NCI-H2196 treated with DMSO at 0.1 percent for 48 hours (cell line): ENCODE data around the gene EPB41L2.
A peak's percentile ranks its signal among the peaks of the same experiment; 100 is the strongest.
"Not testable (repeated sequence)": the region's sequence is repeated elsewhere in the genome, so short reads cannot be mapped to it uniquely, and the experiment has no call there.

ENCODE experiments used
- DNase-seq: peaks from one replicate; lab custom pipeline; 2025; ENCODE audit not compliant: unreplicated experiment; lab: John Stamatoyannopoulos, UW

Gene EPB41L2

GRCh38 chr6:130918171-130918570, 144.9 kb downstream of the EPB41L2 start:
- no peak for DNase-seq

- not testable (repeated sequence) for DNase-seq
Observed at GRCh38 chr6:130915606-130916005, 147.4 kb downstream of the EPB41L2 start.

DNA sequence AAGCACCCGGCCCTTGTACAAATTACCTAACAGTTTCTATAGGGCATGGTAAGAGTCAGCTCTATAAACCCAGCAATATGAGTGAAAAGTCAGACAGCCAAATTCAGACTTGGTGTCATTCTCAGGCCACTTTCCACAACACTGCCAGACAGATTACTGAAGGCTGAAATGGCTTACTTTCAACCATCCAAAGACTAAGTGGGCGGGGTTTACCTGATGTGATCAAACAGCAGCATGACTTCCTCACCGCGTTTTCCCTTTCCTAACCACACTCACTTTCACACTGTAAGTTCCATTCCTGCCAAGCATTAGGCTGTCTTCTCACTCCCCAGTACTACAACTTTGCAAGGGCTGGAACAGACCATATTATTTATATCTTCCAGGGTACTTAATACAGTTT, 149.9 kb downstream of the EPB41L2 start:
- DNase-seq: no peak

DNA sequence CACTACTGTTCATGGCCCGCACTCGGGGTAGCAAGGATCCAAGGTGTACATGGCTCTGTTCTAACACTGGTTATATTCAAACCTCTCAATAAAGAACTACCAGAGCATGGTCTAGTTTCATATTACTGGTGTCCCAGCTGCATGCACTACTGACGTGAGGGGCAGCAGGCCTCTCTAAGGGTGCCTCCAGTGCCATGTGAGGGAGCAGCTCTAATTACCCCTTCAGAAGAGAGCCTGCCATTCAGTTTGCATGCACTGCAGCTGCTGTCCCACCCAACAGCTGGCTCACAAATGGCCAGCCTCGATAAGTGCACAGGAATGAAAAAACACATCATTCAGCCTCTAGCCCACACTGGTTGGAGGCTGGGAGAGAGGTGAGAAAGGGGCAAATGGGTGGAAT, 150.6 kb downstream of the EPB41L2 start:
- no peak for DNase-seq

DNA sequence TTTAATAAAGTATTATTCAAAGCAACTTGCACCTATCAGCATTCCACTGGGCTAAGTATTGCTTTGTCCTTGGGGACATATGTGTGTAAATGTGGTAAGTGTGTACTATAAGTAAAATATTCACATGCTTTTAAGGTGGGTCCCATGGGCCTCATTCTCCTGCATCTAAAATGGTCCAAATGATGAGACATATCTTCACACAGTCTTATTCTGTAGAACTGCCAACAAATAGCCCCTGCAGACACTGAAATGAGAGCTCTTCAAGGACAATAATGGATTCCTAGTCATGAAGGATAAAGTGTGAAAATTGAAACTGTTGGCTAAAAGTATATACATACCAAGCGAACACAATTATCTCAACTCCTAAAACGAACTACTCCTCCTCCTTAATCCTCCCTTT, 154.1 kb downstream of the EPB41L2 start:
- DNase-seq: no peak

DNA sequence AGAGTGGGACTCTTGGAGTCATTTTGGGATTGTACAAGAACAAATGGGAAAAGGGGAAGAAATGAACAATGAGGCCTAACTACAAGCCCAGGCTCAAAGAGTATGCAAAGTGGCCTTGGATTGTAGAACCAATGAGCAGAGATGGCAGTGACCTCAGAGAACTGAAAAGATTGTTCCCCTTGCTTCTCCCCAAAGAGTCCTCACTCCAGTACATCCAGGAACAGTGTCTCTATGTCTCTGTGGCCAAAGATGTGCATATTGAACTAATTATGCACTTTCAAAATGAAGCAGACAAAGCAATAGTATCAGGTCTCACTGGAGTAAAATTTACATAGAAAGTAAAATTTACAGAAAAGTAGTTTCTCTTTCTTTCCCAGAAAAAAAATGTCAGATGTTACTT, 154.9 kb downstream of the EPB41L2 start:
- no peak for DNase-seq

GRCh38 chr6:130907687-130908086, 155.4 kb downstream of the EPB41L2 start:
- DNase-seq: no peak

DNA sequence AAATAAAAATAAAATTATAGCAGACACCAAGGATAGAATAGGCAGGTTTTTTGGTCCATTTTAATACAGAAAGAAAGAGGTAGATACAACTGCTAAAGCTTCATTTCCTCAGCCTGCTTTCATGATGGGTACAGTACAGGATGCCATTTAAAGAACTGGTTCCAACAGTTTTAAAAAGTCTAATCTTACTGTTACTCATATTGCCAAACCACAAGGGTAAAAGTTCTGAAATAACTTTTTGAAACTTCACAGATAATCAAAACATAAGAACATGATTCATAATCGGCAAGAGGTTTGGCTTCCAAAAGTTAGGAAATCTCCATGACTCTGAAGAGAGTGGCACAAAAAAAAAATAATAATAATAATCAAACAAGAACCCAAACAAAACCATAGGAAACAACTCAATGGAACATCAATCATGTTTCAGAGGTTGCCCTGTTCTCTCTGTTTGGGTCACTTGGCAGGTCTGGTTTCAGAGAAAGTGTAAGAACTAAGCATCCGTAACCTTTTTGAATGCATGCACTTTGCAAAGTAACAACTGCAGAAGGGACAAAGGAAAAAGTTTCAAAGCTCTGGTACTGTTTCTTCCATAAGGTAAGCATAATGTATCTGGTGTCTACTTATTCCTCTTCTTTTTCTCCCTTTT, 156.2 kb downstream of the EPB41L2 start:
- no peak for DNase-seq

DNA sequence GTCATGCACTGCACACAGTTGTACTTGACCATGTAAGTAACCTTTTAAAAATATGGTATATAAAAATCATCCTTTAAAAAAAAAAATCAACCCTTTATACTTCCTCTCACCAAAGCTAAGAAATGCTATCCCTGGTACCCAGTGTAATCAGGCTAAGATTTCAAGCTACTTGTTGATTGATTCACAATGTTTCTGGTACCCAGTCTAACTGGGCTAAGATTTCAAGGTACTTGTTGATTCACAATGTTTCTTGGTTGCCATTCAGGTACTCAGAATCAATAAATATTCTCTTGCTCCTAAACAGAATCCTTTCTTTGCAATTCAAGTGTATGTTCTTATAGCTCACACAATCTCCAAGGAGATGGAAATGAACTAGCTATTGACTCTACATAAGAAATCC, 159.4 kb downstream of the EPB41L2 start:
- DNase-seq: no peak

- no peak for DNase-seq
Observed at GRCh38 chr6:130903007-130903406, 160.0 kb downstream of the EPB41L2 start.

- no peak for DNase-seq
Observed at GRCh38 chr6:130900913-130901312, 162.1 kb downstream of the EPB41L2 start.

GRCh38 chr6:130896249-130896648, 166.8 kb downstream of the EPB41L2 start:
- no peak for DNase-seq

GRCh38 chr6:130895516-130895915, 167.5 kb downstream of the EPB41L2 start:
- no peak for DNase-seq

GRCh38 chr6:130893766-130894165, 169.3 kb downstream of the EPB41L2 start:
- no peak for DNase-seq

- no peak for DNase-seq
Observed at GRCh38 chr6:130893277-130893676, 169.8 kb downstream of the EPB41L2 start.

DNA sequence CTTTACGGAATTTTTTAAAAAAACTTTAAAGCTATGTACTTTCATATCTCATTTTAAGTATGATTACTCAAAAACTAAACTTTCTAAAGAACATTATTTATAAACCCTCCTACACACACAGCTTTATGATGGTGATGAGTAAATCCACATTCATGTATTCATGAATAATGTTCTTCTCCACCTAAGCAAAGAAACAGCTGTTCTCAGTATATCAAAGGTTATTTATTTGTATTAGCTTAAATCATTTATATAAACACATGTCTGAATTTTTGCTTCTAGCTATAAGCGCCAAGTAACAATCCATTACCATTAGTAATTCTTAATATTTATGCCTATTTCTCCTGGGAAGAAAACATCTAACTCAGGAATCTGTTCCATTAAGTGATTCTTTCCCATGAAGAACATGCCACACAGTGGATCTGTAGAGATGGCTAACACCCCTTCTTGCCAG, 172.5 kb downstream of the EPB41L2 start:
- DNase-seq: no peak

- DNase-seq: no peak
Observed at GRCh38 chr6:130889423-130889822, 173.6 kb downstream of the EPB41L2 start.

DNA sequence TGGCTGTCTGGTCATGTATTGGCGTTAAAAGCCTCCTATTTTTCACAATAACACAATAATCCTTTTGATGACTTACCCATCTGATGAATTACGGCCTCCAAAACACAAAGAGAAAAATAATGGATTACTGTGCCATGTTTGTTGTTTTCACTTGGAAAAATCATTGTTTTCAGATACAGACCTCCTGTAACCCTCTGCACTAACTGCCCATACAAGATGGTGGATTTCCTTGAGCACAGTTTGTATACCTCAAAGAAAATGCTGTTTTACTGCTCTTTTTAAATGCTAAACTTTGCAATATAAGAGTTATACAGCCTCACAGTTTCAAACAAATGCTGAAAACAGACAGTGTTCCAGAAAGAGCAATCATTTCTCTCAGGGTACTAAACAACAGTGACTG, 174.8 kb downstream of the EPB41L2 start:
- no peak for DNase-seq

- DNase-seq: no peak
Observed at GRCh38 chr6:130886966-130887365, 176.1 kb downstream of the EPB41L2 start.

GRCh38 chr6:130885392-130886192, 177.5 kb downstream of the EPB41L2 start:
- DNase-seq: peak; percentile 1

GRCh38 chr6:130882370-130882769, 180.7 kb downstream of the EPB41L2 start:
- no peak for DNase-seq

DNA sequence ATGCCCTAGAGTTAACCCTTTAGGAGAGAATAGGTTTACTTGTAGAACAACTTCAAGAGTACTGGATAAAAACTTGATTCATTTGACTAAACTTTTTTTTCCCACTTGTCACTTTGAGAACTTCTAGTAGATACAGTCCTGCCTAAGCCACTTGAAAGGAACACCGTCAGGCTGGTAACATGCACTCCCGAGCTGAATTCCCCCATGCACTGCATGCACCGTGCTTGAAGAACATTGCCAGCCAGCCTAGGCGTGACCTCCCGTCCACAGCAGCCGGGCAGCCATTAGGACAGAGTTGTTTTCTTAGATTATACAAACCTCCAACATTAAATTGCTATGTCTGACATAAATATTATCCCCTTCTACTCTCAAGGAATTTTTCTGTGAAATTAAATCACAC, 183.2 kb downstream of the EPB41L2 start:
- no peak for DNase-seq

DNA sequence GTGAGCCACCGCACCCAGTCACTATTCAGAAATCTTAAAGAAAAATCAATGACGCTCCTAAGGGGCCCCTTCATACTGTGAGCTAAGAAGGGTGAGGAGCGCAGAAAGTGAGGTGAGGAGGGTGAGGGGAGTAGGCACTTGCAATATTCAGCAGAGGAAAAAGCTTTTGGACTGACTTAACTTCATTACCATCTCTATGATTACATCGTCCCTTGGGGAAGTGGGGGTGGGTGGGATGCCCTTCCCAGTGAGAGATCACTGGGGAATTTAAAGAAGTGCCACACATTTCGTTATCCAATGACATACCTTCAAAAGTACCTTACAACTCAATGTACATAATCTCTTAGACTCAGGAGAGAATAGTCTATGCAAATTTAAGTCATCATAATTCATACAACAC, 189.3 kb downstream of the EPB41L2 start:
- DNase-seq: no peak
